Panc1 (cell line): Measurements from ENCODE around the gene CLCN6. TPM values are rescaled to one million over a fixed set of nuclear protein-coding genes. Genes with fewer than 3 reads are reported as not detected.
A peak's percentile ranks its signal among the peaks of the same experiment; 100 is the strongest.

ENCODE experiments used
- ATAC-seq: fragments of 200-7000 bp; cut with Tn5 transposase; 2 replicates; pipeline ENCODE4 v1.9.1; 2020; ENCODE audit warnings: mild to moderate bottlenecking, moderate library complexity
- BruUV-seq: library from RNA; stranded (reverse); fragments of 400-500 nt; replicated peaks from 2 replicates; lab custom pipeline; 2021; lab: Mats Ljungman, UMichigan
- CTCF ChIA-PET: fragments of 300-600 bp; sonication (Branson Sonifier 250); formaldehyde crosslinking; loops from one replicate; lab custom pipeline; 2022; ENCODE audit warnings: antibody characterized with exemption; lab: Charles Lee
- POLR2A ChIA-PET: fragments of 300-600 bp; sonication (Branson Sonifier 250); formaldehyde crosslinking; loops from one replicate; lab custom pipeline; 2022; ENCODE audit warnings: antibody characterized with exemption; lab: Charles Lee
- DNase-seq: peaks from one replicate; pipeline ENCODE4 v3.0.0-alpha.2; 2010; ENCODE audit warnings: low read depth, low spot score
- H3K27ac ChIP-seq: 2 replicates; pipeline ENCODE4 v1.5.1; 2011; ENCODE audit warnings: mild to moderate bottlenecking, low read length, inconsistent platforms
- H3K27me3 ChIP-seq: fragments of 200-500 bp; sonication (Bioruptor generic); 2 replicates; pipeline ENCODE4 v1.6.0; 2014; ENCODE audit warnings: low read length, inconsistent platforms; ENCODE audit not compliant: control insufficient read depth, insufficient read depth
- H3K36me3 ChIP-seq: fragments of 200-500 bp; sonication (Bioruptor generic); 2 replicates; pipeline ENCODE4 v1.5.1; 2014; ENCODE audit warnings: inconsistent platforms, mild to moderate bottlenecking, low read length, moderate library complexity; ENCODE audit not compliant: control insufficient read depth, insufficient read depth
- H3K4me1 ChIP-seq: 2 replicates; pipeline ENCODE4 v1.5.1; 2011; ENCODE audit warnings: inconsistent platforms, mild to moderate bottlenecking, low read length, moderate library complexity; ENCODE audit not compliant: control insufficient read depth, insufficient read depth
- H3K4me3 ChIP-seq, 2 experiments: 2 replicates each; pipeline ENCODE4 v1.5.1; 2011 to 2012; ENCODE audit warnings: low read depth in 2 of 2, low read length in 2 of 2, mild to moderate bottlenecking in 2 of 2, inconsistent platforms in 1 of 2, moderate library complexity in 1 of 2
- H3K9me3 ChIP-seq: fragments of 200-500 bp; sonication (Bioruptor generic); 2 replicates; pipeline ENCODE4 v1.5.1; 2014; ENCODE audit warnings: low read depth, mild to moderate bottlenecking, inconsistent platforms, low read length, moderate library complexity; ENCODE audit not compliant: control insufficient read depth, insufficient read depth
- SIN3A ChIP-seq: IDR thresholded peaks from 2 replicates; pipeline ENCODE4 v1.6.1; 2012; ENCODE audit warnings: low read depth, mild to moderate bottlenecking, low read length, moderate library complexity, borderline replicate concordance; ENCODE audit not compliant: insufficient read depth
- TCF7L2 ChIP-seq: IDR thresholded peaks from 2 replicates; pipeline ENCODE4 v1.6.1; 2011; ENCODE audit warnings: mild to moderate bottlenecking, low read depth, low read length, inconsistent platforms
- in situ Hi-C: cut with HindIII; loops from 2 replicates; pipeline ENCODE4 v1.10.0; 2016; ENCODE audit warnings: low sequenced_read_pairs, low pct_unique_long_range_greater_than_20kb
- intact Hi-C: fragments of 100-400 bp; cut with micrococcal nuclease; formaldehyde crosslinking; loops from one replicate; pipeline ENCODE4 v1.10.0; 2022; ENCODE audit not compliant: unreplicated experiment
- total RNA-seq: library from RNA; stranded (reverse); gene quantifications from one replicate; pipeline ENCODE4 v1.2.1, GENCODE V29; 2021; ENCODE audit not compliant: unreplicated experiment
- TF ChIP-seq, protein P1 (sequence below): fragments of 450-650 bp; IDR thresholded peaks from 2 replicates; pipeline ENCODE4 v1.5.1; 2017; ENCODE audit warnings: mild to moderate bottlenecking
- TF ChIP-seq, protein P2 (sequence below), 2 experiments: IDR thresholded peaks; 2 replicates each; pipeline ENCODE4 v1.6.1; 2011 to 2012; ENCODE audit warnings: low read depth in 2 of 2, control low read depth in 1 of 2, low read length in 1 of 2, mild to moderate bottlenecking in 1 of 2, moderate library complexity in 1 of 2; ENCODE audit not compliant: insufficient read depth in 1 of 2

The CLCN6 gene
- total RNA-seq, 1 experiment from 2014 or later, result 23.6 TPM

DNA sequence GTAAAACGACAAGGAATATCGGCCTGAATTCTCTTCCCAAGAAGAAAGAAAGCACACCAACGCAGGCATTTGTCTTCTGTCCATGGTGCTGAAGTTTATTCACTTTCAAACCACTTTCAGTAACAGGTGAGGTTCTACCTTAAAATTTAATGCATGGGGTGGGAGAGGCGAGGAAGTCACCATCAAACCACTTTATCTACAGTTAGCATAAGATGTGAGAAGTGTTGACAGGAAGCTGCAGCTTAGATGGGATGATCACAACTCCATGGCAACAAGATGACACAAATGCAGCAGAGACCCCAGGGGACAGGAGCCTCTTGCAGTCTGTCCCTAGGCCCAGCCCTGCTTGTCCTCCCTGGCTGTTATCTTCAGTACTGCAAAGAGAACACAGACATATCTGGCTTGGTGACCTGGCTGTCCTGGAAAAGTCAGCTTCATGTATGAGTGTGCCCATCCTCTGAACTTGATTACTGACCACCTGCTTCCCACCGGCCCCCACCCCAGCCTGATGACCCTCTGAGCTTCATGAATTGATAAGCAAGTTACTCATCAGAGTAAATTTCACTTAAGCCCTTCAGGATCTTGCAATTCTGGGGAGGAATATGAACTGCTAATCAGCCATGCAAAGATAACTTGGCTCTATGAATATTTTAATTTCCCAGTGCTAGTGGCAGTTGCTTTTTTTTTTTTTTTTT is 39.8 kb downstream of the CLCN6 start:
- CTCF ChIA-PET, result no interaction called here
- TF ChIP-seq, protein P1, sequence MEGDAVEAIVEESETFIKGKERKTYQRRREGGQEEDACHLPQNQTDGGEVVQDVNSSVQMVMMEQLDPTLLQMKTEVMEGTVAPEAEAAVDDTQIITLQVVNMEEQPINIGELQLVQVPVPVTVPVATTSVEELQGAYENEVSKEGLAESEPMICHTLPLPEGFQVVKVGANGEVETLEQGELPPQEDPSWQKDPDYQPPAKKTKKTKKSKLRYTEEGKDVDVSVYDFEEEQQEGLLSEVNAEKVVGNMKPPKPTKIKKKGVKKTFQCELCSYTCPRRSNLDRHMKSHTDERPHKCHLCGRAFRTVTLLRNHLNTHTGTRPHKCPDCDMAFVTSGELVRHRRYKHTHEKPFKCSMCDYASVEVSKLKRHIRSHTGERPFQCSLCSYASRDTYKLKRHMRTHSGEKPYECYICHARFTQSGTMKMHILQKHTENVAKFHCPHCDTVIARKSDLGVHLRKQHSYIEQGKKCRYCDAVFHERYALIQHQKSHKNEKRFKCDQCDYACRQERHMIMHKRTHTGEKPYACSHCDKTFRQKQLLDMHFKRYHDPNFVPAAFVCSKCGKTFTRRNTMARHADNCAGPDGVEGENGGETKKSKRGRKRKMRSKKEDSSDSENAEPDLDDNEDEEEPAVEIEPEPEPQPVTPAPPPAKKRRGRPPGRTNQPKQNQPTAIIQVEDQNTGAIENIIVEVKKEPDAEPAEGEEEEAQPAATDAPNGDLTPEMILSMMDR, result no peak
- TF ChIP-seq SIN3A, result no peak
- TF ChIP-seq, protein P2, sequence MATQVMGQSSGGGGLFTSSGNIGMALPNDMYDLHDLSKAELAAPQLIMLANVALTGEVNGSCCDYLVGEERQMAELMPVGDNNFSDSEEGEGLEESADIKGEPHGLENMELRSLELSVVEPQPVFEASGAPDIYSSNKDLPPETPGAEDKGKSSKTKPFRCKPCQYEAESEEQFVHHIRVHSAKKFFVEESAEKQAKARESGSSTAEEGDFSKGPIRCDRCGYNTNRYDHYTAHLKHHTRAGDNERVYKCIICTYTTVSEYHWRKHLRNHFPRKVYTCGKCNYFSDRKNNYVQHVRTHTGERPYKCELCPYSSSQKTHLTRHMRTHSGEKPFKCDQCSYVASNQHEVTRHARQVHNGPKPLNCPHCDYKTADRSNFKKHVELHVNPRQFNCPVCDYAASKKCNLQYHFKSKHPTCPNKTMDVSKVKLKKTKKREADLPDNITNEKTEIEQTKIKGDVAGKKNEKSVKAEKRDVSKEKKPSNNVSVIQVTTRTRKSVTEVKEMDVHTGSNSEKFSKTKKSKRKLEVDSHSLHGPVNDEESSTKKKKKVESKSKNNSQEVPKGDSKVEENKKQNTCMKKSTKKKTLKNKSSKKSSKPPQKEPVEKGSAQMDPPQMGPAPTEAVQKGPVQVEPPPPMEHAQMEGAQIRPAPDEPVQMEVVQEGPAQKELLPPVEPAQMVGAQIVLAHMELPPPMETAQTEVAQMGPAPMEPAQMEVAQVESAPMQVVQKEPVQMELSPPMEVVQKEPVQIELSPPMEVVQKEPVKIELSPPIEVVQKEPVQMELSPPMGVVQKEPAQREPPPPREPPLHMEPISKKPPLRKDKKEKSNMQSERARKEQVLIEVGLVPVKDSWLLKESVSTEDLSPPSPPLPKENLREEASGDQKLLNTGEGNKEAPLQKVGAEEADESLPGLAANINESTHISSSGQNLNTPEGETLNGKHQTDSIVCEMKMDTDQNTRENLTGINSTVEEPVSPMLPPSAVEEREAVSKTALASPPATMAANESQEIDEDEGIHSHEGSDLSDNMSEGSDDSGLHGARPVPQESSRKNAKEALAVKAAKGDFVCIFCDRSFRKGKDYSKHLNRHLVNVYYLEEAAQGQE (IDR thresholded peaks at IDR 0.05; ENCODE audit: insufficient read depth in 1 of 2, low read depth in 2 of 2, low read length in 1 of 2), result peak; percentile 88 to 96

DNA sequence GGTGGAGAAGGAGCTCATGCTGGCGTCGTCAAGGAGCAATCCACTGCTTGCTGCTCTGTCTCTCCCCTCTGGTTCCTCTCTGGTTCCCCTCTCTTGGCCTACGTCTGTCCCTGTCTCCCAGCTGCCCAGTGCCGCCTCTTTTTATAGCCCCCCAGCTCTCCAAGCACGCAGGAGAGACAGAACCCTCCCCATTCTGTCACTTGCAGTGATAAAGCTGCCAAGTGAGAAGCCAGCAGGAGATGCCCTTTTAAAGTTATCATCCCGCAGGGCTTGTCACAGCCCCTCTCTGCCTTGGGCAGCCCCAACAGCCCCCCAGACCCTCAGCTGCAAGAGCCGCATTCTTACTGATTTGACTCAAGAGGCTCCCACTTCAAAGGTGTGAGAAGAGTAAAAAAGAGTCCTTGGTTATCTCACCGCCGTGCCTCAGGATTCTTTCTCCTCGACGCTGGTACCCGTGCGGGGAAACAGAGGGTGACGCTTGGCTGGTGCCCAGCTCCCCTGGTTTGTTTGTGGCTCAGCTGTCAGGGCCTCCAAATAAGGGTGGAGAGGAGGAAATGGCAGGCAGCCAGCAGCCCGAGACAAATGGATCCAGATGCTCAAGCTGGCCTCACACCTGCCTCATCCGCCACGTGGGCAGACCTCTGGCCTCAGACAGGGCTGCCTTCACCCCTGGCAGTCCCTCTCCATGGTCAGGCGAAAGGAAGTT is 41.8 kb downstream of the CLCN6 start, which contains the start of gene NPPA:
NPPA (minus strand) TSS at position 117 of the 706 bp plus-strand sequence; CDS start at position 18, 99 bp downstream.
- in situ Hi-C loops, result no loop called here

More for the DNA sequence above, 39.8 kb downstream of the CLCN6 start:
- ATAC-seq, result peak; percentile 50; the same call in 1 of the 2 replicates
- POLR2A ChIA-PET, result no interaction called here
- BruUV-seq, result no TSS peak
- Histone ChIP-seq H3K36me3 (peaks cover 5% of the 10 kb centered on the region; the same call in 1 of the 2 replicates), H3K9me3 (no peaks in the 10 kb centered on the region), H3K4me1 (no peaks in the 10 kb centered on the region), H3K27me3 (no peaks in the 10 kb centered on the region), H3K27ac (no peak overlapping the region), H3K4me3 (no peak overlapping the region)
- no peak for DNase-seq
- intact Hi-C loops, result no loop called here
- in situ Hi-C loops, result no loop called here

More for the DNA sequence above, 41.8 kb downstream of the CLCN6 start, which contains the start of gene NPPA:
- Histone ChIP-seq H3K9me3 (no peaks in the 10 kb centered on the region), H3K4me3 (no peak within 1 kb of the TSS), H3K27ac (no peak within 1 kb of the TSS), H3K36me3 (no peaks in the 10 kb centered on the region), H3K27me3 (no peaks in the 10 kb centered on the region), H3K4me1 (no peaks in the 10 kb centered on the region)
- no TSS peak for BruUV-seq
- POLR2A ChIA-PET, result interaction anchor here (1.2 kb wide), 1 partner anchor 39 kb away, joined by 3 read pairs; no protein-coding TSS in a partner anchor
- intact Hi-C loops, result no loop called here
- CTCF ChIA-PET, result no interaction called here
- no peak for ATAC-seq
- no peak for TF ChIP-seq SIN3A
- TF ChIP-seq, protein P1, result no peak
- TF ChIP-seq, protein P2 (IDR thresholded peaks at IDR 0.05; ENCODE audit: insufficient read depth in 1 of 2, low read depth in 2 of 2, low read length in 1 of 2), result no peak
- TF ChIP-seq TCF7L2, result no peak
- DNase-seq, result no peak
